OCI-LY1 (cell line): ENCODE results near the gene UBA52.

Experiments
- H2AFZ ChIP-seq: fragments of 200-600 bp; sonication (generic), shearing (Covaris generic); 2 replicates; pipeline ENCODE4 v1.6.0; 2014; ENCODE audit warnings: antibody characterized with exemption, mild to moderate bottlenecking, low read length
- H3F3A ChIP-seq: fragments of 200-600 bp; sonication (generic), shearing (Covaris generic); 2 replicates; pipeline ENCODE4 v1.6.0; 2014; ENCODE audit warnings: mild to moderate bottlenecking, antibody characterized with exemption, low read length, moderate library complexity; ENCODE audit not compliant: insufficient read depth
- H3K27ac ChIP-seq: fragments of 200-600 bp; sonication (generic); 2 replicates; pipeline ENCODE4 v1.5.1; 2014; ENCODE audit warnings: low read length, mixed run types, mild to moderate bottlenecking, low read depth; ENCODE audit not compliant: poor library complexity, severe bottlenecking
- H3K27me3 ChIP-seq: fragments of 200-600 bp; sonication (generic); 2 replicates; pipeline ENCODE4 v1.6.0; 2014; ENCODE audit warnings: antibody characterized with exemption, mild to moderate bottlenecking, low read length, moderate library complexity; ENCODE audit not compliant: insufficient read depth
- H3K36me3 ChIP-seq: fragments of 200-600 bp; sonication (generic); 2 replicates; pipeline ENCODE4 v1.6.1; 2014; ENCODE audit warnings: mild to moderate bottlenecking, antibody characterized with exemption, low read length, moderate library complexity, mixed read lengths; ENCODE audit not compliant: insufficient read depth
- H3K4me1 ChIP-seq: fragments of 200-600 bp; sonication (generic); 2 replicates; pipeline ENCODE4 v1.5.1; 2014; ENCODE audit warnings: mild to moderate bottlenecking, low read length, moderate library complexity; ENCODE audit not compliant: insufficient read depth, severe bottlenecking
- H3K4me2 ChIP-seq: fragments of 200-600 bp; sonication (generic), shearing (Covaris generic); 2 replicates; pipeline ENCODE4 v1.6.1; 2014; ENCODE audit warnings: low read length
- H3K4me3 ChIP-seq: fragments of 200-600 bp; sonication (generic); 2 replicates; pipeline ENCODE4 v1.5.1; 2014; ENCODE audit warnings: low read length, low read depth, mild to moderate bottlenecking, mixed read lengths; ENCODE audit not compliant: poor library complexity, severe bottlenecking
- H3K79me2 ChIP-seq: fragments of 200-600 bp; shearing (Covaris generic); 2 replicates; pipeline ENCODE4 v1.6.1; 2016; ENCODE audit warnings: mixed run types, low read length, mixed read lengths; ENCODE audit not compliant: insufficient read depth
- H3K9ac ChIP-seq: fragments of 200-600 bp; sonication (generic), shearing (Covaris generic); 2 replicates; pipeline ENCODE4 v1.6.1; 2014; ENCODE audit warnings: mild to moderate bottlenecking, low read length, mixed read lengths
- H3K9me2 ChIP-seq: fragments of 200-600 bp; sonication (generic), shearing (Covaris generic); 2 replicates; pipeline ENCODE4 v1.6.1; 2014; ENCODE audit warnings: low read depth, mild to moderate bottlenecking, low read length, mixed read lengths
- H3K9me3 ChIP-seq: fragments of 200-600 bp; shearing (Covaris generic); 2 replicates; pipeline ENCODE4 v1.6.1; 2014; ENCODE audit warnings: low read length, mixed read lengths
- H4K20me1 ChIP-seq: fragments of 200-600 bp; sonication (generic), shearing (Covaris generic); 2 replicates; pipeline ENCODE4 v1.6.0; 2016; ENCODE audit warnings: mild to moderate bottlenecking, low read length; ENCODE audit not compliant: insufficient read depth
- CTCF ChIP-seq: fragments of 200-600 bp; sonication (generic), shearing (Covaris generic); IDR thresholded peaks from 2 replicates; pipeline ENCODE4 v1.5.1; 2017; ENCODE audit warnings: mild to moderate bottlenecking, antibody characterized with exemption, low read length, moderate library complexity, mixed read lengths
- EZH2 ChIP-seq: fragments of 200-600 bp; sonication (generic), shearing (Covaris generic); IDR thresholded peaks from 2 replicates; pipeline ENCODE4 v1.8.0; 2017; ENCODE audit warnings: borderline replicate concordance, mixed run types, mild to moderate bottlenecking, antibody characterized with exemption, low read length, moderate library complexity, mixed read lengths

The UBA52 gene

DNA sequence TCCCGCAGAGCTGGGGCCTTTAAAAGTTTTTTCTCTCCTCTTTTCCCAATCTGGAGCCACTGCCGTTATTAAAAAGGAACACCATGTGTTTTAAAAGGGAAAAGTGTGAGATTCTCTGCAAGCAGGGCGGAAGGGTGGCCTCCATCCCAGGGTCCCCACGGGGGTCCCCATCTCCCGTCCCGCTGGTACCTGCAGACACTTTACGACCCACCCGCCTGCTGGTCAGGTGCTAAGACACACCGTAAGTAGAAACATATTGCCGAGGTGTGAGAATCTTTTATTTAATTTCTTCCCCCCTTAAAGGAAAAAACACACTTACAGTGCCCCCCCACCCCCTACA, 33.1 kb downstream of the UBA52 start:
- Histone ChIP-seq H3K4me3 (no peak overlapping the region), H3K9me3 (no peaks in the 10 kb centered on the region), H3K36me3 (no peaks in the 10 kb centered on the region), H3K27me3 (peaks cover 23% of the 10 kb centered on the region), H2AFZ (no peak overlapping the region), H3K4me1 (no peaks in the 10 kb centered on the region), H3K4me2 (no peak overlapping the region), H3K79me2 (no peaks in the 10 kb centered on the region), H3K9ac (no peak overlapping the region), H3K9me2 (no peaks in the 10 kb centered on the region), H3K27ac (no peak overlapping the region), H4K20me1 (no peaks in the 10 kb centered on the region), H3F3A (no peaks in the 10 kb centered on the region)
- TF ChIP-seq CTCF: no peak

- H3K9me2 ChIP-seq: no peaks in the 10 kb centered on the region
- no peaks in the 10 kb centered on the region for H3K9me3 ChIP-seq
- no peak overlapping the region for H3K4me2 ChIP-seq
- H3K9ac ChIP-seq: no peak overlapping the region
- H3K4me1 ChIP-seq: no peaks in the 10 kb centered on the region
- H3K4me3 ChIP-seq: no peak overlapping the region
- no peak overlapping the region for H2AFZ ChIP-seq
- H3K27me3 ChIP-seq: peaks cover 25% of the 10 kb centered on the region
- H3K36me3 ChIP-seq: no peaks in the 10 kb centered on the region
- TF ChIP-seq EZH2 (no peak), CTCF (no peak)
- H3F3A ChIP-seq: no peaks in the 10 kb centered on the region
- no peaks in the 10 kb centered on the region for H3K79me2 ChIP-seq
- H4K20me1 ChIP-seq: no peaks in the 10 kb centered on the region
- no peak overlapping the region for H3K27ac ChIP-seq
Observed at GRCh38 chr19:18605196-18605545, 33.5 kb downstream of the UBA52 start.

- Histone ChIP-seq H3K9me3 (no peaks in the 10 kb centered on the region), H3K4me3 (no peak overlapping the region), H3F3A (no peaks in the 10 kb centered on the region), H3K79me2 (no peaks in the 10 kb centered on the region), H3K4me1 (no peaks in the 10 kb centered on the region), H3K9ac (no peak overlapping the region), H2AFZ (no peak overlapping the region), H3K36me3 (no peaks in the 10 kb centered on the region), H3K27ac (no peak overlapping the region), H4K20me1 (no peaks in the 10 kb centered on the region), H3K4me2 (no peak overlapping the region), H3K9me2 (no peaks in the 10 kb centered on the region), H3K27me3 (peaks cover 25% of the 10 kb centered on the region)
- TF ChIP-seq EZH2: no peak
- TF ChIP-seq CTCF: no peak
Observed at GRCh38 chr19:18605546-18606280, 34.1 kb downstream of the UBA52 start.
